CD4-positive, alpha-beta T cell treated with Interleukin-1 beta for 1 hour (primary cell): ENCODE results near the gene RAB33A.

Source experiments
- DNase-seq, 2 donors: peaks; one replicate each; pipeline ENCODE4 v3.0.0-alpha.2; 2020 to 2022

The RAB33A gene

DNA sequence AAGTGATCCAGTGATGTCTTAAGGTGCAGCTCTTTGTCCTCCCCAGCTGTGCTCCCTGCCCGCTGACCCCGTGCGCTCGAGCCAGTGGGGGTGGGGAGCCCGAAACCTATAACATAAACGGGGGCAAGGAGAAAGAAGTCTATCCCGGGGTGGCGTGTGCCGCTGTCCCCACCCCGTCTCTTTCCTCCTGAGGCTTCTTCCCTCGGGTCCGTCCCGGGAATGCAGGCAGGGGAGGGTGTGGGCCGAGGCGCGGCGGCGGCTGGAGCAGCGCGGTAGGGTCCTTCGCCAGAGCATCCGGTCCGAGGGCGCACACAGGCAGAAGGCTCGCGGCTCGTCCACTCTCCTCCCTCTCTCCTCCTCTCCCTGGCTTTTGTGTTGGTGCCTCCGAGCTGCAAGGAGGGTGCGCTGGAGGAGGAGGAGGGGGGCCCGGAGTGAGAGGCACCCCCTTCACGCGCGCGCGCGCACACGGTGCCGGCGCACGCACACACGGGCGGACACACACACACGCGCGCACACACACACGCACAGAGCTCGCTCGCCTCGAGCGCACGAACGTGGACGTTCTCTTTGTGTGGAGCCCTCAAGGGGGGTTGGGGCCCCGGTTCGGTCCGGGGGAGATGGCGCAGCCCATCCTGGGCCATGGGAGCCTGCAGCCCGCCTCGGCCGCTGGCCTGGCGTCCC lies at the start of gene RAB33A:
RAB33A (plus strand) TSS at position 517 of the 681 bp plus-strand sequence; CDS start at position 618, 101 bp downstream.
- peak; percentile 51 to 54 for DNase-seq

DNA sequence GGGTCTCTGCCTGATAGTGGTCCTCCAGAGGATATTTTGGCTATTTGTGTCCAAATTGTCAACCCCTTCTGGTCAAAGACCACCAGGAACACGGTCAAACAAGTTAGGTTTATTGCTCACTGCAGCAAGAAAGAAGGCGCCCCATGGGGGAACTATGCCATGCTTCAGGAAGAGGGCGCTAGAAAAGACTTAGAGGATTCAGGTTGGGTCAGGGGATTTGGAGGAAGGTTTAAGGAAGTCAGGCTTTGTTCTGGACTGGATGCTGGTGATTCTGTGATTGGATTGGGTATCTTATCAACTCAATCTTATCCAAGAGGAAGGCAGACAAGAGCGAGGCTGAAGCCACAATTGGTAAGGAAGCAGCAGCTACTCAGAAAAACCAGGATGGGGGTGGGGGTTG lies 47.2 kb upstream of the RAB33A start:
- no peak for DNase-seq

DNA sequence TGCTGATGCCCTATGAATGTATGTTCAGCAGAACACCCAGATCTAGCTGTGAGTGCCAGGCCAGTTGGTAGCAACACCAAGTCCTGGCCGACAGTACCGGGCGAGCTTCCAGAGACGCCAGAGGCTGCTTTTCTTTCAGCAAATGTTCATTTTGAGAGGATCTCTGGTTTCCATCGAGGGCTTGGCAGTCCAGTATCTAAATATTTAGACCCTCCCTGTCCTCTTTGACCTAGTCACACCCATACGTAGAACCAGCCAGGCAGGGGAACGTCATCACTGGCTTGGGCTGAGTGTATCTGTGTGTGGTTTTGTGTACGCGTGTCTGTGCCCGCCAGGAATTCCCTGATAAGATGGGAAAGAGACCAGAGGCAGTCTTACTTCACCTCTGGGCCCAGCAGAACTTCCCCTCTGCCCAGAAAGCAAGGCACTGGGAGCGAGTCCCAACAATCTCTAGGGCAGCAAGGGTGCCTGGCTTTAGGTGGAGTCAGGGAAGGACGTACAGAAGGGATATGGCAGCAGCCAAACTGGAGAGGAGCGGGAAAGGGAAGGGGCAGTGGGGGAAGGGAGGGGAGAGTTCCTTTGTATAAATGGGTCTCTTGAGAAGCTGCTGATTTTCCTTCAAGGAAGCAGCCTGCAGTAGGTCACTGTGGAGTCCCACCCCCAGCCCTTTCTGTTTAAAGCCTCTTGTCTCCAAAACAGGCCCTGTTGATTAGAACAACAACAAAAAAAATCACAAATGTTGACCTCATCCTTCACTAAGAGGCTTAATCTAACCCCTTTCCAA lies 46.5 kb upstream of the RAB33A start:
- DNase-seq: no peak

DNA sequence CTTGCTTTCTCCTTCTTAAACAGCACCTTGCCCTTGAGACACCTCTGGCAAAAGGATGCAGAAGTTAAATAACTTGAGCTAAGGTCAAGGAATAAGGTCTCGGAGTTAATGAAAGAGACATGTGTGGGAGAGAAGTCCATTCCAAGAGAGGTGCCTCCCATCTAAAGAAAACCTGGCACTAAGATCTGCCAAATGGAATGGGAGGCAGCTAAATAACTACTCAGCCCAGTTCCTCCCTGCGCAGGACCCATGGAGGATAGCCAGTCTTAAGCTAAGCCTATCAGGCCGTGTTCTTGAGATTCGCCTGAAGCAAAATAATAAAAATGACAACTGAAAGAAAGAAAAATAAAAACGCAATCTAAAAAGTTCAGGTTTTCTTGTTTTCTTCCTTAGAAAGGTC lies 40.8 kb upstream of the RAB33A start:
- no peak for DNase-seq

DNA sequence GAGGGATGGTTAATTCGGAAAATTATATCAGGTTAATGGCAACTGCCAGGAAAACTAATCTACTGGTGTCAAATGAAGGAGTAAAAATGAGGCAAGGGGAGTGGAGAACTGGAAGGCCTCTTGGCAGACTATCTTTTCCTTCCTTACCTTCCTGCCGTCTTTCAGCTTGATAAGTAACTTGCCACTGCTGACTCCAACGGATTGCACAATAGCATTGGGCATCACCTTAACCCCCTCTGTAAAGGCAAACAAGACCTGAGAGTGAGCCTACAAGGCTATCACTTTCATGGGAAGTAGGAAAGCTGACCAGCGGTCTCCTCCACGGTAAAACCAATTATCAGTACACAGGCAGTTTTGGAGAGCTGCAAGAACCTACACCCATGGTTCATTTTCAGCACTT lies 35.3 kb upstream of the RAB33A start:
- no peak for DNase-seq

DNA sequence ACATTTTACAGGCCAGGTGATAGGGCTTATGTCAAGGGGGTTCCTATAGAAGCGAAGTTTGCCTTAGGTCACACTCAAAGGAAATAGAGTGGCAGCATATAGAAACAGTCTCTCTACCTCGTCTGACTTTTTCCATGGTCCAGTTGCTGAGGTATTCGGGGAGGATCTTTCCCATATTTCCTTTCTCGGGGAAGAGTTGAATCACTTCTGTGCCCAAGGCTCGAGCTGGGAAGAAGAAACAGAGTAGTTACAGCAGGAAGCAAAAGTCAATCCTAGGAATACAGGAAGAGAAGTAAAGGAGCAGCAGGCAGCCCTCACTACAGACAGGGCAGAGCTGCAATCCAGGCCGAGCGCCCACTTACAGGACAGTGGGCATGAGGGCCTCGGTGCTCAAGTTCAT lies 34.8 kb upstream of the RAB33A start:
- no peak for DNase-seq

DNA sequence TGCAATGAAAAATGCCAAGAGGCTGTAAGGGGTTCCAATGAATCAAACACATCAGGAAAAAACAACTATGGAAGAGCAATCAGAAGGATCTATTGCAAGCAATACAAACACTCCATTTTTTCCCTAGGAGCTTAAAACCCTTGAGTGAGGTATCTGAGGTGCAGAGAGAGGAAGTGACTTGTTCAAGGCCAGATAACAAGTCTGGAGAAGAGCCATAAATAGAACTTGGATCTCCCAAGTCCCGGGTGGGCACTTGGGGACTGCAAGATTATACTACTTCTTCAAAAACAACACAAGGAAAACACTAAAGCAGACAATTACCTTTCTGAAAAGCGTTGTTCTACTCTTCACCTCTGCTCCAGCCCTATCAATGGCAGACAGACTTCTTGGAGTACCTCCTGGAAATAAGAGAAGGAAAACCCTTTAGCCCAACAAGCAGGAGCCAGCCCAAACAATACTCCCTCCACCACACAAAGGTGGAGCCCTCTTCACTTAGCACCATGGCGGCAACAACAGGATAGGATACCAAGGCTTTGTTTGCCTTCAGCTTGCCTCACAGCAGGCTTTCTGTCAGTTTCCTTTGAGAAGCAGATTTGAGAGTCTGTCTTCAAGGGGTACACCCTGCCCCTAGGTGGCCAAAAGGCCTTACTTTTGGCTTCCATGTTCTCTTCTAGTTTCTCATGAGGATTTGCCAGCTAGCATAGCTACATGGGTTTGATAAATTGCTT lies 32.1 kb upstream of the RAB33A start:
- no peak for DNase-seq

DNA sequence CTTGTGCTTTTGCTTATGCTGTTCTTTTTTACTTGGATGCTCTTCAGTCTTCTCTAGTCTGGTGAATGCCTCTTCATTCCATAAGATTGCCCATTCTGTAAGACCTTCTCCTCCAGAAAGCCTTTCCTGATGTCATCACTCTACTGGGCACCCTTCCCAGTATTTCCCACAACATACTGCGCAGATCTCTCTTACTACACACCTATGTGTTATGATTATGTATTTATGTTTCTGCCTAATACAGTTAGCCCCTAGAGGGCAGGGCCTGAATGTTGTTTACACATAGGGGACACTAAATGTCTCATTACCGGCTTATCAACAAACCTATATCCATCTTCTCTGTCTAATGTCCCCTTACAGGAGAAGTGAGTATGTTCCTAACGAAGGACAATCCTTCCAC lies 27.3 kb upstream of the RAB33A start:
- DNase-seq: no peak

DNA sequence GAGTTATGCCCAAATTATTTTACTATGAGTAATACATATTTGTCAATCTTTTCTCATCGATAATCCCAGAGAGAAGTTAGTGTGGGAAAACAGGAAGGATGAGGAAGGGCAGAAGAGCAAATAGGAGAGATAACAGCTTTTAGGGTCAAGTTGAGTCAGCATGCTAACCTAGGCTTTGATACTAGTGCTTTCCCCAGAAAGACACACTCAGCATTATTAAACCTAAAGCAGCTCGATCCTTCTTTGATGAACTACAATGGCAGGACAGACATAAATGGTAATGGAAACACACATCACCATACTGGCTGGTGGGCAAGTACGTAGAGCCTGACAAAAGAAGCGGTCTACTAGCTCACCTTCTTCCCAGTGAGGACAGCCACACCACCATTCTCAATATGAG lies 26.6 kb upstream of the RAB33A start:
- DNase-seq: no peak

DNA sequence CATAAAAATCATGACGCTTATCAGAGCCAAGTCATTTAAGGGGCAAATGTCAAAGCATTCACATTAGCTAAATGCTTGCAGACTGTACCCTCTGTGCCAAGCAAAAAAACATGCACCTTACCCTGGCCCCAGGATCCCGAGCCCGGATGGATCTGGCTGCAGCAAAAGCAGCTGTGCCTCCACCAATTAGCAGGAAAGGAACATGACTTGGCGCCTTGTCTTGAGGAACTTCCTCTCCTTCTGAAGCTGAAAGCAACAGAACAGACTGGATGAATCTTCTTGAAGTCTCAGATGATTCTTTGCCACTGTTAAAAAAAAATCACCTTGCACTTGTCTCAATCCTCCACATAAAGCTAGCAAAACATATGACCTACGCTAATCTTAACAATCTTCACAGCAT lies 24.1 kb upstream of the RAB33A start:
- DNase-seq: no peak

DNA sequence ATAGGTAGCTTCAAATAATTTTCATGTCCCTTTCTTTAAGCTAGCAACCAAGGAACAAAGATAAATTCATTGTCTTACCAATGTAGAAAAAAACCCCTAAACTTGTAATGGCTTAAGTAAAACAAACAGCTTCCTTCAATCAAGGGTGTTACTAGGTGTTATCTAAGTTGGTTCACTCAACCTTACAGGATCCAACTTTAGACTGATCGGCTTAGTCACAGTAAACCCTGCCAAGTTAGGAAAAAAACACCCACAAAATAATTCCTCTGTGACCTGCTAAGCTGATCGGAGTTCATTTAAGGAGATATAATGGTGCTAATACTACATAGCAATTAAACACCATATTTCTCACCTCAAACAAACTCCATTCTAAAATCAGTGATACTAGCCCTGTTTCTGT lies 16.2 kb upstream of the RAB33A start:
- no peak for DNase-seq

DNA sequence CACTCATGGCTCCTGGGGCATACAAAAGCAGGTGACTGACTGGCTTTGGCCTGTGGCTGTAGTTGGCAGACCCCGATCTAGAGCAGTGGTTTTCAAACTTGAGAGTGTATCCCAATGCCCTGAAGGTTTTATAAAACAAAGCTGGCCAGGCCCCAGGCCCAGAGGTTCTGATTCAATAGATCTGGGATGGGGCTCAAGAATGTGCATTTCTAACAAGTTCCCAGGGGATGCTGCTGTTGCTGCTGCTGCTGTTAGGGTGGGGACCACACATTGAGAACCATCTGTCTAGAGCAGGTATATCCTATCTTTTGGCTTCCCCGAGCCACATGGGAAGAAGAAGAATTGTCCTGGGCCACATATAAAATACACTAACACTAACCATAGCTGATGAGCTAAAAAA lies 13.5 kb upstream of the RAB33A start:
- DNase-seq: no peak

DNA sequence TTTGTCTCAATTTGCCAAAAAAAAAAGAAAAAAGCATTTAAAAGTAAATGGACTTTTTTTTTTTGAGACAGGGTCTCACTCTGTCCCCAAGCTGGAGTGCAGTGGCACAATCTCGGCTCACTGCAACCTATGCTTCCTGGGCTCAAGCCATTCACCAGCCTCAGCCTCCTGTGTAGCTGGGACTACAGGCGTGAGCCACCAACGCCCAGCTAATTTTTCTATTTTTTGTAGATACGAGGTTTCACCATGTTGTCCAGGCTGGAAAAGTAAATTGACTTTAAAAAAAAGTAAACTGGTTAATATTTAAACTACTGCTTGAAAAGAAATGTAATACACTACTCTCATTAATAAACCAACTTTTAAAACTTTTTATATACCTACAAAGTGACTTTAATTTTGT lies 12.0 kb upstream of the RAB33A start:
- DNase-seq: no peak

DNA sequence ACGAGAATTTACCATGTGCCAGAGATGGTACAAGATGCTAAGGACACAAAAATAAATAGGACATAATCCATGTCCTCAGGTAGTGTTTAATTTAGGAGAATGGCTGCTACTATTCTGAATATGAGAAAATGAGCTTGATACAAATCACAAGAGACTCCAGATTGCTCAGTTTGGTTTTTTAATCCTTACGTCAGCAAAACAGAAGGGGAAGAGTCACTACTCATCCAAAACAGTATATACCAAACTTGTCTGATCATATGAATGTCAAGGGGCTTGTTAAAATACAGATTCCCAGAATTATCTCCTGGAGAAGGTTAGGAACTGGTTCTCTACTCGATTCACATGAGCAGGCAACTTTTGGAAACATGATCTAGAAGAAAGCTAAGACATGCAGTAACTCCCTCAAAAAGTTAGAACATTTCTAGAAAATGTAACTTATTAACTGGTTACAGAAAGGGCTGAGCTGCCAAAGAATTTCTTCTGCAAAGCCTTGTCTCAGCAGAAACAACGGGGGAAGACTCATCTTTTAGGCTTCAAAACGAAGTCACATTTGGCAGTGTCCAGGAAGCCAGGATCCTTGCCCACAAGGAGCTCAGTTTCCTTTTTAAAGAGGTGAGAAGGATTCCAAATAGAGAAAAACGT lies 9.5 kb upstream of the RAB33A start:
- no peak for DNase-seq

DNA sequence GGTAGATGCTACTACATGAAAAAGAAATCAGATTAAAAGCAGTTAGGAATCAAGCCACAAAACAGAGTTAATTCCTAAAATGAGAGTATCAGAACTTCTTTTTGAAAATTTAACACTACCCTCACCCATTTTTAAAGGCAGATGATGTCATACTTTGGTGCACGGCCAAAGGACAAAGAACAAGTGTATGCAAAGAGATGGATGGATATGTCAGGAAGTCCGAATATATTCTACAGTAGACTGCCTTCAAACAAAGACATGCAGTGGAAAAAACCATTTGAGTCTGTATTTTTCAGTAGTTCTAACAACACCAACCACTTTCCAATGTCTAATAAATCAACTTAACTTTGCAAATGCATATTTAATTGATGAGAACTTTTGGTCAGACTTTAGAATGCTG lies 8.4 kb upstream of the RAB33A start:
- DNase-seq: no peak

DNA sequence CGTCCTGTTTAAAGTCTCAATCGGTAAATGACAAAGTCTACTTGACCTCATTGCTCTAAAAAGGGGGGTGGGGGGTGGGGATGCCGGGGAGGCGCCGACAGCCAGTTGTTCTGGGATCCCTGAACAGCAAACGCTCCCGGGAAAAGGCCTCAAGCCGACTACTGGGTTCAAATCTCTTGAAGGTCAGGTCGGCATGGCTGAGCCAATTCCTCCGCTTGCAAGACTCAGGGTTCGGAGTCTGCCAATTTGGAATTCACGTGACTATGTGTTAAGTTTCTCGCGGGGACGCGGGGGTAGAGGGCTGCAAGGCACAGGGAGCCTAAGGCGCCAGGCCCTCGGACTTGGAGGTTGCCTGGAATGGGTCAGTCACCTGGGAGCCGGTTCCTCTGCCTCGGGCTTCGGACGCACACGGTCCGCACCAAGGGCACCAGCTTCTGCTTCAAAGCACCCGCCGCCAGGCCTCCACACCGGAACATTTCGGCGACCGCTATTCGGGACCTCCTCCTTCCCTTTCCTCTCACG lies 6.5 kb upstream of the RAB33A start:
- DNase-seq: no peak

DNA sequence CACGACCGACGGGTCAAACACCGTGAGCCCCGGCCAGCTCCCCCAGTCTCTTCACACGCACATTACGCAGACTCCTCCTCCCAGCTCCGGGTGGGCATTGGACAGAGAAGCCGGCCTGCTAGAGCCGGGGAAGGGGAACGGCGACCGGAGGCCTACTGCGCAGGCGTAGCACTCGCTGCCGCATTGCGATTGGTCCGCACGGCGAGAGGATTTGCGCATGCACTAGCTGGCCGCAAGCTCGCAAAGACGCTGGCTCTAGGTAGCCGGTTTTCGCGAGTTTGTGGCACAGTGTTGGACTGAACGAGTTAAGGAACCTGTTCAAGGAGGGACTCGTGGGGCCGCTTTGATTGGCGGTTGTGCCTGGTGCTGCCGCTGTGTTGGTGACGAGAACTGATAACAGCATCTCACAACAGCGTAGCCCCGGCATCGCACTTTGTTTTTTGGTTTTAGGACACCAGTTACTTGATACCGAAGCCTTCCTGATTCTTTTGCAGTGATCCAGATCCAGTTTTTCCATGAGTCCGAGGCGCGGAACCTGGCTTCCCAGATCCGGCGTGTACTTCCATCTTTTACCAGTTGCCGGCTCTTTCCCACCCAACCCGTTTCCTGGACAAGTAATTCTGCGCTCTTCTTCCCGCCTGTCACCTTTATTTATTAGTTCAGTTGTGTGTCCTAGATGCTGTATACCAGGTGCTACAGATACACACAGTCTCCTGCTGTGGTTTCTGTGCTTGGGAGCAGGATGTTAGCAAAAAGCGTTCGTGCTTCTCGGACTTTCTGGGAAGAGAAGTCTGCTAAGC lies 5.9 kb upstream of the RAB33A start, which contains the start of gene AIFM1:
AIFM1 (minus strand) TSS at position 139 of the 800 bp plus-strand sequence. CDS start 185 bp downstream, outside the sequence.
- DNase-seq: peak; percentile 90 to 91

DNA sequence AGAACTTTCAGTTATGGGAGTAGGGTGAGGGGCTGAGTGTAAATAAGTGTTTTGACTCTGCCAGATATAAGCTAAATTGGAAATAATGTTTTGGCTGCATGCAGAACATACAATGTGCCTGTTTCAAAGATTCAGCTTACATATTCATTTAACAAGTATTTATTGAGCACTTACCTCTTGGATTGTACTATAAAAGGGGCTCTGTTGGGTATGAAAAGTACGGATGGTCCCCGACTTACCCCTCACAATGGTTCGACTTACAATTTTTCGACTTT lies 5.3 kb upstream of the RAB33A start:
- DNase-seq: no peak

DNA sequence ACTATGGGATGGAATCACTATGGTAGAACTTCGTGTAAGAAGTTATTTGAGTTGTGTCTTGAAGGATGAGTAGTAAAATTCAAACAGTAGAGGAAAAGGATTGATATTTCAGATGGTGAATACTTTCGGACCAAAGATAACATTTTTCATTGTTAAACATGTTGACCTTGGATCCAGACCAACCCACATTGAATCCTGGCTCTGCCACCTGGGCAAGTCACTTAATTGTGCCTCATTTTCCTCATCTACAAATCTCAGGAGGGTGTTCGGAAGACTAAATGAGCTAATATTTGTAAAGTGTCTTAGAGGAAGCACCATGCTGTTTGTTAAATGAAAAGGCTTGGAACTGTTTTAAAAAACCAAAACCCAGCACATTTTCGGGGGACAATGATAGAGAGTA lies 4.7 kb upstream of the RAB33A start:
- DNase-seq: no peak

DNA sequence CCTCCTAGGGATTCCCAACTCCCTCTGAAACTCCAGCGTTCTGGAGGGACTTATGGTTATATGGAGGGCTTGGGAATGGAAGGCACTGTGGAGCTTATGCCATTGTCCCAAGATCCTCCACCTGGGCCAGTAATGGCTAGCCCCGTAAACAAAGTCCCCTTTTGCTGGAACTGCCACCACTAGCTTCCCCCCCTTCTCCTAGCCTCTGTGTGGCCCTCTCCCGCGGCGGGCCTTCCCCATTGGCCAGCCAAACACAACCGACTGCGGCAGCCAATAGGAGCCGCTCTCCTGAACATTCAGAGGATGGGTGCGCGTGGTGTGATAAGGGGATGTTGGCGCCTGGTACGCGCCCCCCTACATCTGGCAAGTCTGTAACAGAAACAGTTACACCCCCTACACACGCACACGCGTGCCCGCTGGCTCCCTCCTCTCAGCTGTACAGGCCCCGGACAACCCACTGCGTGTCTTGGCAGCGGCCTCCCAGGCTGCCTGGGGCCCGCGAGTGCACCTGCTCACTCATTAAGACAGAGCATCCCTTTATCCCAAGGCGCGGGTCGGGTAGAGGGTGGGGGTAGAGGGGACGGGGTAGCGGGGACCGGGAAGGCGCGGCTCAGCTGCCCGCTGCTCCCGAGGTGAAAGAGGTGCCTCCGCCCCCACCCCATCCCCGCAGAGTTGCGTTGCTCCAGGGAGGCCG lies 863 bp upstream of the RAB33A start:
- DNase-seq: peak; percentile 71 to 72

DNA sequence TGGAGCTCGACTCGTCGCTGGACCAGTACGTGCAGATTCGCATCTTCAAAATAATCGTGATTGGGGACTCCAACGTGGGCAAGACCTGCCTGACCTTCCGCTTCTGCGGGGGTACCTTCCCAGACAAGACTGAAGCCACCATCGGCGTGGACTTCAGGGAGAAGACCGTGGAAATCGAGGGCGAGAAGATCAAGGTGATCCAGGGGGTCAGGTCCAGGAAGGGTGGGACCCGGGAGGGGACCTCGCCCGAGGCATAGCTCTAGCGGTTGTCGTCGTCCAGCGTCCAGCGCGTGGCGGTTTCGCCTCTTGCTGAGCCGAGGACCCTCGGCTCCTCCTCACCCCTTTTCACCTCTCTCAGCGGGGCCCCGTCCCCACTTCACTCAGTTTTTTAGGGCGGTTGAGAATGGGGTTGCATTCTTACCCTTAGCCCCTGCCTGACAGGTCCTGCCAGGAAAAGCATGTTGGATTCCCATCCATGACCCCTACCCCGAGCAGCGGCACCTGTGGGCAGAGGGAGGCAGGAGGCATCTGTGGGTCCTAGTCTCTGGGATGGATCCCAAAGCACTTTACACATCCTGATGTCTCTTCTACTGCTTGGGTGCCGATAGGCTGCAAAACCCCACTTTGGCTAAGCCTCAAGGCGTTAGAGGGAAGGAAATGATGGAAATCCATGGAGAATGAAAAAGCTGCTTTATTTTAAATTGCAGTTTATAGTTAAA lies 524 bp downstream of the RAB33A start:
- DNase-seq: no peak
